Liver (tissue), 3 donors: ENCODE measurements around the gene LRATD1.

ENCODE experiments used
- EGR1 ChIP-seq, 2 donors: IDR thresholded peaks; 2 replicates each; pipeline ENCODE4 v1.6.1; 2016 to 2018; ENCODE audit warnings: antibody characterized with exemption in 2 of 2, low read depth in 2 of 2
- GABPA ChIP-seq, 2 donors: IDR thresholded peaks in 1 of 2; conservative IDR thresholded peaks in 1 of 2; 2 replicates each; pipeline ENCODE4 v1.6.1; 2016; ENCODE audit warnings: antibody characterized with exemption in 2 of 2, mild to moderate bottlenecking in 1 of 2, moderate library complexity in 1 of 2
- HNF4G ChIP-seq: IDR thresholded peaks from 2 replicates; pipeline ENCODE4 v1.6.1; 2016; ENCODE audit warnings: antibody characterized with exemption
- NR2F2 ChIP-seq: IDR thresholded peaks from 2 replicates; pipeline ENCODE4 v1.6.1; 2016; ENCODE audit warnings: antibody characterized with exemption
- RAD21 ChIP-seq, 2 donors: IDR thresholded peaks; 2 replicates each; pipeline ENCODE4 v1.6.1; 2016; ENCODE audit warnings: antibody characterized with exemption in 2 of 2, mild to moderate bottlenecking in 2 of 2
- SP1 ChIP-seq: IDR thresholded peaks from 2 replicates; pipeline ENCODE4 v1.6.1; 2018; ENCODE audit warnings: antibody characterized with exemption, mild to moderate bottlenecking
- TAF1 ChIP-seq: conservative IDR thresholded peaks from 2 replicates; pipeline ENCODE4 v1.6.1; 2016; ENCODE audit warnings: antibody characterized with exemption, mild to moderate bottlenecking
- YY1 ChIP-seq: IDR thresholded peaks from 2 replicates; pipeline ENCODE4 v1.6.1; 2016; ENCODE audit warnings: antibody characterized with exemption, mild to moderate bottlenecking
- TF ChIP-seq, protein P1 (sequence below): fragments of 150-350 bp; IDR thresholded peaks from 2 replicates; pipeline ENCODE4 v1.5.1; 2017; ENCODE audit warnings: improper control_type of control experiment, low read depth, low read length; ENCODE audit not compliant: missing input control
- TF ChIP-seq, protein P2 (sequence below): IDR thresholded peaks from 2 replicates; pipeline ENCODE4 v1.6.1; 2016; ENCODE audit warnings: antibody characterized with exemption
- TF ChIP-seq, protein P3 (sequence below): IDR thresholded peaks from 2 replicates; pipeline ENCODE4 v1.6.1; 2016; ENCODE audit warnings: antibody characterized with exemption
- TF ChIP-seq, protein P4 (sequence below): IDR thresholded peaks from 2 replicates; pipeline ENCODE4 v1.6.1; 2016; ENCODE audit warnings: antibody characterized with exemption, mild to moderate bottlenecking
- TF ChIP-seq, protein P5 (sequence below): IDR thresholded peaks from 2 replicates; pipeline ENCODE4 v1.6.1; 2016; ENCODE audit warnings: antibody characterized with exemption
- donor health status: healthy.
- donor health status: healthy.

DNA sequence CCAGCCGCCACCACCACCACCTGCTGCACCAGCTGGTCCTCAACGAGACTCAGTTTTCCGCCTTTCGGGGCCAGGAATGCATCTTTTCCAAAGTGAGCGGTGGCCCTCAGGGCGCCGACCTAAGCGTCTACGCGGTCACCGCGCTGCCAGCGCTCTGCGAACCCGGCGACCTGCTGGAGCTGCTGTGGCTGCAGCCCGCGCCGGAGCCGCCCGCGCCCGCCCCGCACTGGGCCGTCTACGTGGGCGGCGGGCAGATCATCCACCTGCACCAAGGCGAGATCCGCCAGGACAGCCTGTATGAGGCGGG lies 1.6 kb downstream of the LRATD1 start:
- TF ChIP-seq, protein P1, sequence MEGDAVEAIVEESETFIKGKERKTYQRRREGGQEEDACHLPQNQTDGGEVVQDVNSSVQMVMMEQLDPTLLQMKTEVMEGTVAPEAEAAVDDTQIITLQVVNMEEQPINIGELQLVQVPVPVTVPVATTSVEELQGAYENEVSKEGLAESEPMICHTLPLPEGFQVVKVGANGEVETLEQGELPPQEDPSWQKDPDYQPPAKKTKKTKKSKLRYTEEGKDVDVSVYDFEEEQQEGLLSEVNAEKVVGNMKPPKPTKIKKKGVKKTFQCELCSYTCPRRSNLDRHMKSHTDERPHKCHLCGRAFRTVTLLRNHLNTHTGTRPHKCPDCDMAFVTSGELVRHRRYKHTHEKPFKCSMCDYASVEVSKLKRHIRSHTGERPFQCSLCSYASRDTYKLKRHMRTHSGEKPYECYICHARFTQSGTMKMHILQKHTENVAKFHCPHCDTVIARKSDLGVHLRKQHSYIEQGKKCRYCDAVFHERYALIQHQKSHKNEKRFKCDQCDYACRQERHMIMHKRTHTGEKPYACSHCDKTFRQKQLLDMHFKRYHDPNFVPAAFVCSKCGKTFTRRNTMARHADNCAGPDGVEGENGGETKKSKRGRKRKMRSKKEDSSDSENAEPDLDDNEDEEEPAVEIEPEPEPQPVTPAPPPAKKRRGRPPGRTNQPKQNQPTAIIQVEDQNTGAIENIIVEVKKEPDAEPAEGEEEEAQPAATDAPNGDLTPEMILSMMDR: no peak
- TF ChIP-seq, protein P2, sequence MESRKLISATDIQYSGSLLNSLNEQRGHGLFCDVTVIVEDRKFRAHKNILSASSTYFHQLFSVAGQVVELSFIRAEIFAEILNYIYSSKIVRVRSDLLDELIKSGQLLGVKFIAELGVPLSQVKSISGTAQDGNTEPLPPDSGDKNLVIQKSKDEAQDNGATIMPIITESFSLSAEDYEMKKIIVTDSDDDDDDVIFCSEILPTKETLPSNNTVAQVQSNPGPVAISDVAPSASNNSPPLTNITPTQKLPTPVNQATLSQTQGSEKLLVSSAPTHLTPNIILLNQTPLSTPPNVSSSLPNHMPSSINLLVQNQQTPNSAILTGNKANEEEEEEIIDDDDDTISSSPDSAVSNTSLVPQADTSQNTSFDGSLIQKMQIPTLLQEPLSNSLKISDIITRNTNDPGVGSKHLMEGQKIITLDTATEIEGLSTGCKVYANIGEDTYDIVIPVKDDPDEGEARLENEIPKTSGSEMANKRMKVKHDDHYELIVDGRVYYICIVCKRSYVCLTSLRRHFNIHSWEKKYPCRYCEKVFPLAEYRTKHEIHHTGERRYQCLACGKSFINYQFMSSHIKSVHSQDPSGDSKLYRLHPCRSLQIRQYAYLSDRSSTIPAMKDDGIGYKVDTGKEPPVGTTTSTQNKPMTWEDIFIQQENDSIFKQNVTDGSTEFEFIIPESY: no peak
- TF ChIP-seq TAF1 (no peak), GABPA (IDR thresholded peaks at IDR 0.05 in 1 of 2, conservative IDR thresholded peaks at IDR 0.05 in 1 of 2) (no peak), NR2F2 (no peak), HNF4G (no peak), SP1 (no peak), YY1 (no peak), EGR1 (IDR thresholded peaks at IDR 0.05; ENCODE audit: low read depth in 2 of 2) (no peak), RAD21 (IDR thresholded peaks at IDR 0.05) (no peak)
- TF ChIP-seq, protein P3, sequence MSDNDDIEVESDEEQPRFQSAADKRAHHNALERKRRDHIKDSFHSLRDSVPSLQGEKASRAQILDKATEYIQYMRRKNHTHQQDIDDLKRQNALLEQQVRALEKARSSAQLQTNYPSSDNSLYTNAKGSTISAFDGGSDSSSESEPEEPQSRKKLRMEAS: no peak
- TF ChIP-seq, protein P4, sequence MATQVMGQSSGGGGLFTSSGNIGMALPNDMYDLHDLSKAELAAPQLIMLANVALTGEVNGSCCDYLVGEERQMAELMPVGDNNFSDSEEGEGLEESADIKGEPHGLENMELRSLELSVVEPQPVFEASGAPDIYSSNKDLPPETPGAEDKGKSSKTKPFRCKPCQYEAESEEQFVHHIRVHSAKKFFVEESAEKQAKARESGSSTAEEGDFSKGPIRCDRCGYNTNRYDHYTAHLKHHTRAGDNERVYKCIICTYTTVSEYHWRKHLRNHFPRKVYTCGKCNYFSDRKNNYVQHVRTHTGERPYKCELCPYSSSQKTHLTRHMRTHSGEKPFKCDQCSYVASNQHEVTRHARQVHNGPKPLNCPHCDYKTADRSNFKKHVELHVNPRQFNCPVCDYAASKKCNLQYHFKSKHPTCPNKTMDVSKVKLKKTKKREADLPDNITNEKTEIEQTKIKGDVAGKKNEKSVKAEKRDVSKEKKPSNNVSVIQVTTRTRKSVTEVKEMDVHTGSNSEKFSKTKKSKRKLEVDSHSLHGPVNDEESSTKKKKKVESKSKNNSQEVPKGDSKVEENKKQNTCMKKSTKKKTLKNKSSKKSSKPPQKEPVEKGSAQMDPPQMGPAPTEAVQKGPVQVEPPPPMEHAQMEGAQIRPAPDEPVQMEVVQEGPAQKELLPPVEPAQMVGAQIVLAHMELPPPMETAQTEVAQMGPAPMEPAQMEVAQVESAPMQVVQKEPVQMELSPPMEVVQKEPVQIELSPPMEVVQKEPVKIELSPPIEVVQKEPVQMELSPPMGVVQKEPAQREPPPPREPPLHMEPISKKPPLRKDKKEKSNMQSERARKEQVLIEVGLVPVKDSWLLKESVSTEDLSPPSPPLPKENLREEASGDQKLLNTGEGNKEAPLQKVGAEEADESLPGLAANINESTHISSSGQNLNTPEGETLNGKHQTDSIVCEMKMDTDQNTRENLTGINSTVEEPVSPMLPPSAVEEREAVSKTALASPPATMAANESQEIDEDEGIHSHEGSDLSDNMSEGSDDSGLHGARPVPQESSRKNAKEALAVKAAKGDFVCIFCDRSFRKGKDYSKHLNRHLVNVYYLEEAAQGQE: no peak
- TF ChIP-seq, protein P5, sequence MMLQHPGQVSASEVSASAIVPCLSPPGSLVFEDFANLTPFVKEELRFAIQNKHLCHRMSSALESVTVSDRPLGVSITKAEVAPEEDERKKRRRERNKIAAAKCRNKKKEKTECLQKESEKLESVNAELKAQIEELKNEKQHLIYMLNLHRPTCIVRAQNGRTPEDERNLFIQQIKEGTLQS: no peak
